Stimulated activated CD4-positive, alpha-beta T cell treated with anti-CD3 and anti-CD28 coated beads, Interleukin-15, amount 100 ng/mL, for 48 hours (primary cell): ENCODE results near the gene UBE2G1.

ENCODE experiments used
- DNase-seq, 2 donors: peaks; one replicate each; pipeline ENCODE4 v3.0.0-alpha.2; 2020; ENCODE audit warnings: low read depth in 2 of 2

The UBE2G1 gene

GRCh38 chr17:4248504-4249277 is 117.8 kb downstream of the UBE2G1 start:
- no peak for DNase-seq

- DNase-seq = no peak
These were observed 118.5 kb downstream of the UBE2G1 start for GRCh38 chr17:4247971-4248388.

GRCh38 chr17:4247361-4247970 is 119.0 kb downstream of the UBE2G1 start:
- DNase-seq = no peak

GRCh38 chr17:4246674-4247073 is 119.8 kb downstream of the UBE2G1 start:
- DNase-seq = no peak

- DNase-seq = no peak
These were observed 124.9 kb downstream of the UBE2G1 start for GRCh38 chr17:4241535-4241934.

- no peak for DNase-seq
These were observed 130.0 kb downstream of the UBE2G1 start for GRCh38 chr17:4236456-4236855.

GRCh38 chr17:4235372-4236279 is 130.8 kb downstream of the UBE2G1 start:
- DNase-seq = no peak

GRCh38 chr17:4234401-4234800 is 132.1 kb downstream of the UBE2G1 start:
- no peak for DNase-seq

GRCh38 chr17:4233668-4234258 is 132.7 kb downstream of the UBE2G1 start:
- DNase-seq = no peak

GRCh38 chr17:4232168-4232813 is 134.2 kb downstream of the UBE2G1 start:
- no peak for DNase-seq

- no peak for DNase-seq
These were observed 136.6 kb downstream of the UBE2G1 start for GRCh38 chr17:4229627-4230541.

- DNase-seq = no peak
These were observed 144.4 kb downstream of the UBE2G1 start for GRCh38 chr17:4221899-4222659.

GRCh38 chr17:4221163-4221562 is 145.3 kb downstream of the UBE2G1 start:
- DNase-seq = no peak

- no peak for DNase-seq
These were observed 145.8 kb downstream of the UBE2G1 start for GRCh38 chr17:4220655-4221054.
